Measurements from ENCODE around the gene TRIP4. TPM values are rescaled to one million over a fixed set of nuclear protein-coding genes. Genes with fewer than 3 reads are reported as not detected.

The TRIP4 gene
- total RNA-seq, 3 donors from 2014 or later = 23.8 to 36.9 (median 28.2) TPM

DNA sequence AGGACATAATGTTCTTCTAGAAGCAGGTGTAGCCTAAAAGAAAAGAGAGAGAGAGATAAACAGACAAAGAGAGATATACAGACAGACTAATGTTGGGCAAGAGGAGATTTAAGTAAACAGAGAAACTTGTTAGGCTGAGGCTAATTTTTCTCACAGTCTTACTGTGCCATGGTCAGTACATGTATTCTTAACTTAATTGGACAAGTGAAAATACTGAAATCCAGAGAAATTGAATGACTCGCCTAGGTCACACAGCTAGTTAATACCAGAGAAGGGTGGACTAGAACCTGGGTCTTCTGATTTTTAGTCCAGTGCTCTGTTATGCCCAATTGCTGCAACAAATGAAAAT lies 66.0 kb downstream of the TRIP4 start:
- DNase-seq = no peak
- Histone ChIP-seq H3K4me3 (no peak overlapping the region), H3K4me1 (ENCODE audit: low read depth) (no peaks in the 10 kb centered on the region), H3K36me3 (ENCODE audit: low read depth) (no peaks in the 10 kb centered on the region), H3K9me3 (no peaks in the 10 kb centered on the region)
- intact Hi-C loops (cut with DNase I, micrococcal nuclease) = no loop called here
- ATAC-seq = no peak
- TF ChIP-seq, protein P1, sequence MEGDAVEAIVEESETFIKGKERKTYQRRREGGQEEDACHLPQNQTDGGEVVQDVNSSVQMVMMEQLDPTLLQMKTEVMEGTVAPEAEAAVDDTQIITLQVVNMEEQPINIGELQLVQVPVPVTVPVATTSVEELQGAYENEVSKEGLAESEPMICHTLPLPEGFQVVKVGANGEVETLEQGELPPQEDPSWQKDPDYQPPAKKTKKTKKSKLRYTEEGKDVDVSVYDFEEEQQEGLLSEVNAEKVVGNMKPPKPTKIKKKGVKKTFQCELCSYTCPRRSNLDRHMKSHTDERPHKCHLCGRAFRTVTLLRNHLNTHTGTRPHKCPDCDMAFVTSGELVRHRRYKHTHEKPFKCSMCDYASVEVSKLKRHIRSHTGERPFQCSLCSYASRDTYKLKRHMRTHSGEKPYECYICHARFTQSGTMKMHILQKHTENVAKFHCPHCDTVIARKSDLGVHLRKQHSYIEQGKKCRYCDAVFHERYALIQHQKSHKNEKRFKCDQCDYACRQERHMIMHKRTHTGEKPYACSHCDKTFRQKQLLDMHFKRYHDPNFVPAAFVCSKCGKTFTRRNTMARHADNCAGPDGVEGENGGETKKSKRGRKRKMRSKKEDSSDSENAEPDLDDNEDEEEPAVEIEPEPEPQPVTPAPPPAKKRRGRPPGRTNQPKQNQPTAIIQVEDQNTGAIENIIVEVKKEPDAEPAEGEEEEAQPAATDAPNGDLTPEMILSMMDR (IDR thresholded peaks at IDR 0.05) = no peak

DNA sequence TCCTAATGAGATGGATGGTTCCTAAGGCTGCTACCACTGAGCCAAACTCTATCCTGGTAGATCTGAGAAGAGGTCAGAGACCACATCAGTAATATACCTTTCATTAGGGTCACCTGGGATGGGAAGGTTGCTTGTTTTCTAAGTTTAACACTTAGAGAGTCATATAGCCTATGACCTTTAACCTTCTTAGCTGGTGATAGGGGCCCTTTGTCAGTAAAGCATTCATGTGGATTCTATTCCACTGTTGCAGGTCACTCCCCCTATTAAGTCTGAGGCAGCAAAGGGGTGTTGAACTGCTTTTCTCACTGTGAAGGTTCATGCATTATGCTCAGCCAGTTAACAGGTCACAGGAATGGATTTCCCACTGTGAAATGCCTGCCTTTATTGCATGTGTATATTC lies 66.6 kb downstream of the TRIP4 start:
- no peak for DNase-seq
- no peak overlapping the region for H3K4me3 ChIP-seq
- TF ChIP-seq, protein P1 (IDR thresholded peaks at IDR 0.05) = no peak
- no peaks in the 10 kb centered on the region for H3K36me3 ChIP-seq (ENCODE audit: low read depth)
- ATAC-seq = no peak
- no peaks in the 10 kb centered on the region for H3K9me3 ChIP-seq
- intact Hi-C loops (cut with DNase I, micrococcal nuclease) = no loop called here
- H3K4me1 ChIP-seq (ENCODE audit: low read depth) = no peaks in the 10 kb centered on the region

DNA sequence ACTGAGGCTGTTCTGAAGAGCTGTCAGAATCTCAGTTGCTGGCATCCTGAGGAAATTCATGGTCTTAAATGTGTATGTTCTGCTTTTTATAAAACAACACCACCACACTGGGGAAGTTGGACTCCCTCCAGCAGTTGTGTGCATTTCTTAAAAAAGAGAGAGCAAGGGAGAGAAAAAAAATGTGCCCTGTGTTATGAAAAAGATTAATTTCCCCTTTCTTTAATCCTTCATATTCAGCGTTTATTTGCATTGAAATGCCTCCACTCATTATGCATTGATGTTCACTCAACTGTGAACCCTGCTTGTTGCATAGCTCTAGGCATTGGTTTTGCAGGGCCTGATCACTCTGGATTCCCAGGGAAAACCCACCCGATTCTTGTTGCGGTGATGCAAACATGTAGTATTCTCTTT lies 68.3 kb downstream of the TRIP4 start:
- H3K9me3 ChIP-seq = no peaks in the 10 kb centered on the region
- intact Hi-C loops (cut with DNase I, micrococcal nuclease) = no loop called here
- no peaks in the 10 kb centered on the region for H3K36me3 ChIP-seq (ENCODE audit: low read depth)
- TF ChIP-seq, protein P1 (IDR thresholded peaks at IDR 0.05) = no peak
- ATAC-seq (no peak), DNase-seq (peak in 1 of 3 donors; percentile 40)
- no peaks in the 10 kb centered on the region for H3K4me1 ChIP-seq (ENCODE audit: low read depth)
- H3K4me3 ChIP-seq = no peak overlapping the region

DNA sequence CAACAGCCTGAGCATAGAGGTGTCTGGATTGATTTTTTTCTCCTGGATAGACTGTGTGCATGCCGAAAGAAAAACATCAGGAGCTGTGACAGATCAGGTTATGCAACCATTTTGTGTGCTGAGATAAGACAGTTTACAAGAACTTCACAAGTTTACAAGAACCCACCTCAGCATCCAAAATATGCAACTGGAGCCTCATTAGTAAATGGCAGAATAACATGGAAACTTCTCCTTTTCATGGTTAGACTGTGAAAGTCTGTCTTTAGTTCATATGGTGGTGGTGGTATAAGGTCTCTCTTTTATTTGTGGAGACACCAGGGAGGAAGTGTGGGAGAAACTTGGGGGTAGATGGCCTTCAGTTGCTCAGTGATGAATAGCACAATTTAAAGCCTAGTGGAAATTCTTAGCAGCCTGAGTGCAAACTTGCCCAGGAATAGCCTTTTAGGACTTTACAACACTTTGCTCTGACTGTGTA lies 69.0 kb downstream of the TRIP4 start:
- Histone ChIP-seq H3K4me3 (no peak overlapping the region), H3K4me1 (ENCODE audit: low read depth) (peaks cover 2% of the 10 kb centered on the region), H3K9me3 (no peaks in the 10 kb centered on the region), H3K36me3 (ENCODE audit: low read depth) (no peaks in the 10 kb centered on the region)
- intact Hi-C loops (cut with DNase I, micrococcal nuclease) = no loop called here
- DNase-seq (no peak), ATAC-seq (no peak)
- TF ChIP-seq, protein P1 (IDR thresholded peaks at IDR 0.05) = no peak

DNA sequence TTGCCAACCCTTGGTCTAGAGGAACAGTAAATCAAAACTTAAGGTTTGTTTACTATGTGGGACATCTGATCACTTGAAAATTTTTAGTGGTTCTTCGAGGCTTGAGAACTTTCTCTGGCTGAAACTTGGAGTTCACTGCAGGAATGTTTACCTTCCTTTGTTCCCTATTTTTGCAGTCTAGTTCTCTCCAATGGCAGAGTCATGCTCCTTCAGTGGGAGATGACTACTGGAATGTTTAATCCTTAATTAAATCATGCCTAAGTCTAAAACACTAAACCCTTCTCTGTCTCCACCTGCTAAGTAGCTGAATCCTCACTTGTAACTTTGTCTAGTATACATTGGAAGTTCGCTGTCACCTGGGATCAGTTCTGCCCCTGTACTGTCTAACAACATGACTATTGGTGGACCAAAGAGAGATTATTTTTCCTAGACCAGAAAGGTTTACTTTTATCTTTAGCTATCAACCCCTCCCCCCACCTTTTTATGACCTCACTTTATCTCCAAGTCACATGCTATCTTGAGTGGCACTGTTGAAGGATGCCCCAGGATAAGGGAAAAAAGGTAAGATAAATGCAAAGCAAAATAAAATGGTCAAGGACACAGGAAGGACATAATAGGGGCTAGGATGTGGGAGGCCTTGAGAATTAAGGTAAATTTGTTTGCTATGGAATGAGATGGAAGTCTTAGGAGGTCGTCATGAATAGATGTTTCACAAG lies 71.6 kb downstream of the TRIP4 start:
- ATAC-seq (no peak), DNase-seq (no peak)
- Histone ChIP-seq H3K4me1 (ENCODE audit: low read depth) (peaks cover 10% of the 10 kb centered on the region), H3K4me3 (no peak overlapping the region), H3K36me3 (ENCODE audit: low read depth) (no peaks in the 10 kb centered on the region), H3K9me3 (no peaks in the 10 kb centered on the region)
- intact Hi-C loops (cut with DNase I, micrococcal nuclease) = no loop called here
- TF ChIP-seq, protein P1 (IDR thresholded peaks at IDR 0.05) = no peak
